ENCODE results near the gene PTPN18.

Gene PTPN18

GRCh38 chr2:130368786-130369185 is 12.9 kb downstream of the PTPN18 start:
- no peak for DNase-seq

GRCh38 chr2:130369311-130369964 is 13.6 kb downstream of the PTPN18 start:
- DNase-seq: no peak

- DNase-seq: no peak
Measured at GRCh38 chr2:130369965-130370341, 14.1 kb downstream of the PTPN18 start.

GRCh38 chr2:130370490-130370889 is 14.6 kb downstream of the PTPN18 start:
- peak; percentile 50 for DNase-seq

GRCh38 chr2:130371723-130372054 is 15.8 kb downstream of the PTPN18 start:
- DNase-seq: no peak

GRCh38 chr2:130372055-130372832 is 16.4 kb downstream of the PTPN18 start:
- peak; percentile 67 for DNase-seq

- no peak for DNase-seq
Measured at GRCh38 chr2:130372833-130373807, 17.3 kb downstream of the PTPN18 start.

GRCh38 chr2:130373808-130374365 is 18.0 kb downstream of the PTPN18 start:
- no peak for DNase-seq

GRCh38 chr2:130374587-130375290 is 18.9 kb downstream of the PTPN18 start:
- no peak for DNase-seq

- DNase-seq: no peak
Measured at GRCh38 chr2:130375291-130376266, 19.7 kb downstream of the PTPN18 start.

- DNase-seq: no peak
Measured at GRCh38 chr2:130376433-130377293, 20.8 kb downstream of the PTPN18 start.

GRCh38 chr2:130377491-130377890 is 21.6 kb downstream of the PTPN18 start:
- DNase-seq: no peak

- DNase-seq: no peak
Measured at GRCh38 chr2:130378206-130378897, 22.5 kb downstream of the PTPN18 start.

GRCh38 chr2:130378898-130379214 is 23.0 kb downstream of the PTPN18 start:
- DNase-seq: no peak

- DNase-seq: no peak
Measured at GRCh38 chr2:130380096-130380934, 24.5 kb downstream of the PTPN18 start.

- no peak for DNase-seq
Measured at GRCh38 chr2:130381145-130381544, 25.3 kb downstream of the PTPN18 start.

- no peak for DNase-seq
Measured at GRCh38 chr2:130381619-130382018, 25.8 kb downstream of the PTPN18 start.

GRCh38 chr2:130382313-130382917 is 26.6 kb downstream of the PTPN18 start:
- DNase-seq: no peak

Measured in CD4-positive, alpha-beta T cell treated with Interferon gamma for 1 hour (primary cell).